Measurements from ENCODE around the gene RRAGC. TPM values are rescaled to one million over a fixed set of nuclear protein-coding genes. Genes with fewer than 3 reads are reported as not detected.

The RRAGC gene
- total RNA-seq, 1 experiment from 2014 or later = 11.4 TPM

GRCh38 chr1:38827318-38827717 lies 32.3 kb downstream of the RRAGC start:
- Mint-ChIP-seq H3K4me3 (no peak overlapping the region), H3K27ac (no peak overlapping the region), H3K36me3 (no peaks in the 10 kb centered on the region), H3K4me1 (no peaks in the 10 kb centered on the region), H3K9me3 (no peaks in the 10 kb centered on the region), H3K27me3 (ENCODE audit: low read depth) (no peaks in the 10 kb centered on the region)
- ChIA-PET CTCF (interaction anchor here (0.6 to 1.2 kb wide), 5 partner anchors 8 to 952 kb away, joined by 3 to 5 read pairs (median 3); no protein-coding TSS in a partner anchor), POLR2A (no interaction called here)
- TF ChIP-seq CDX4 (CRISPR knock-in tag; IDR thresholded peaks at IDR 0.05; ENCODE audit: borderline replicate concordance) (no peak), AR (CRISPR knock-in tag; IDR thresholded peaks at IDR 0.05) (no peak), GABPB1 (CRISPR knock-in tag; IDR thresholded peaks at IDR 0.05) (no peak), ZNF281 (CRISPR knock-in tag; IDR thresholded peaks at IDR 0.05) (no peak), IRF1 (CRISPR knock-in tag; IDR thresholded peaks at IDR 0.05) (no peak), ZNF219 (CRISPR knock-in tag; IDR thresholded peaks at IDR 0.05; ENCODE audit: borderline replicate concordance) (no peak), USF2 (CRISPR knock-in tag; IDR thresholded peaks at IDR 0.05) (no peak), ELF4 (CRISPR knock-in tag; IDR thresholded peaks at IDR 0.05; ENCODE audit: low read depth) (no peak), EMX1 (CRISPR knock-in tag; IDR thresholded peaks at IDR 0.05) (no peak), NR2C2 (CRISPR knock-in tag; IDR thresholded peaks at IDR 0.05) (no peak), ZMAT4 (CRISPR knock-in tag; IDR thresholded peaks at IDR 0.05) (no peak), PRDM15 (CRISPR knock-in tag; IDR thresholded peaks at IDR 0.05) (no peak)
- ATAC-seq = no peak
- DNase-seq (ENCODE audit: low spot score) = no peak

GRCh38 chr1:38826886-38827285 lies 32.7 kb downstream of the RRAGC start:
- H3K4me1 Mint-ChIP-seq = no peaks in the 10 kb centered on the region
- ATAC-seq = no peak
- CTCF ChIA-PET = interaction anchor here (0.7 to 1.2 kb wide), 4 partner anchors 8 to 951 kb away, joined by 3 to 5 read pairs (median 3); no protein-coding TSS in a partner anchor
- TF ChIP-seq AFF4 (CRISPR knock-in tag; IDR thresholded peaks at IDR 0.05; ENCODE audit: borderline replicate concordance) = no peak
- no peak for TF ChIP-seq IRF2 (CRISPR knock-in tag; IDR thresholded peaks at IDR 0.05; ENCODE audit: borderline replicate concordance, low read depth)
- TF ChIP-seq PRDM15 (CRISPR knock-in tag; IDR thresholded peaks at IDR 0.05) = no peak

More at GRCh38 chr1:38826886-38827285, 32.7 kb downstream of the RRAGC start:
- POLR2A ChIA-PET = no interaction called here
- Mint-ChIP-seq H3K9me3 (no peaks in the 10 kb centered on the region), H3K36me3 (no peaks in the 10 kb centered on the region), H3K27ac (no peak overlapping the region), H3K4me3 (no peak overlapping the region), H3K27me3 (ENCODE audit: low read depth) (no peaks in the 10 kb centered on the region)
- DNase-seq (ENCODE audit: low spot score) = no peak
